Measurements from ENCODE around the gene ACO1. TPM values are rescaled to one million over a fixed set of nuclear protein-coding genes. Genes with fewer than 3 reads are reported as not detected.

ACO1 gene
- total RNA-seq, 4 donors from 2014 or later = 10.7 to 25.7 (median 21.5) TPM

DNA sequence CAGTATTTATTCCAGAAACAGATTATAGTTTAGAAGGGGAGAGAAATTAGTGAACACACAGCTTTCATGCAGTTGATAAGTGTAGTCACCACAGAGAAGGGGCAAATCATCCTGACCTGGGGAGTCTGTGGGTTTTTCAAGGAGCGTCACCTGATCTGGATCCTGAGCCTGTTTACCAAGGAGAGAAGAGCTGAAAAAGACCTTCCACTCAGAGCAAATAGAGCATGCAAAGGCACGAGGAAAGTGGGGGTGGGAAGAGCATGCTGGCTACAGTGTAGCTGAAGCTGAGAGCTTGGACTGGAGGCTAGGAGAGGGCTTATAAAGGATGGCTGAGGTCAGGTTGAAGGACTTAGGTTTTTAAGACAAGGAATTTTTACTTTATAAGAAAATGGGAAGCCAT is 30.4 kb downstream of the ACO1 start:
- TF ChIP-seq, protein P1, sequence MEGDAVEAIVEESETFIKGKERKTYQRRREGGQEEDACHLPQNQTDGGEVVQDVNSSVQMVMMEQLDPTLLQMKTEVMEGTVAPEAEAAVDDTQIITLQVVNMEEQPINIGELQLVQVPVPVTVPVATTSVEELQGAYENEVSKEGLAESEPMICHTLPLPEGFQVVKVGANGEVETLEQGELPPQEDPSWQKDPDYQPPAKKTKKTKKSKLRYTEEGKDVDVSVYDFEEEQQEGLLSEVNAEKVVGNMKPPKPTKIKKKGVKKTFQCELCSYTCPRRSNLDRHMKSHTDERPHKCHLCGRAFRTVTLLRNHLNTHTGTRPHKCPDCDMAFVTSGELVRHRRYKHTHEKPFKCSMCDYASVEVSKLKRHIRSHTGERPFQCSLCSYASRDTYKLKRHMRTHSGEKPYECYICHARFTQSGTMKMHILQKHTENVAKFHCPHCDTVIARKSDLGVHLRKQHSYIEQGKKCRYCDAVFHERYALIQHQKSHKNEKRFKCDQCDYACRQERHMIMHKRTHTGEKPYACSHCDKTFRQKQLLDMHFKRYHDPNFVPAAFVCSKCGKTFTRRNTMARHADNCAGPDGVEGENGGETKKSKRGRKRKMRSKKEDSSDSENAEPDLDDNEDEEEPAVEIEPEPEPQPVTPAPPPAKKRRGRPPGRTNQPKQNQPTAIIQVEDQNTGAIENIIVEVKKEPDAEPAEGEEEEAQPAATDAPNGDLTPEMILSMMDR (IDR thresholded peaks at IDR 0.05) = no peak
- TF ChIP-seq POLR2A (IDR thresholded peaks at IDR 0.05) = no peak
- H3K4me1 ChIP-seq = no peaks in the 10 kb centered on the region
- WGBS, 2 donors = 76 to 90% methylated on average over 2 of the region's 2 CpGs
- no peaks in the 10 kb centered on the region for H3K9me3 ChIP-seq
- H3K27me3 ChIP-seq = no peaks in the 10 kb centered on the region
- H3K27ac ChIP-seq = no peak overlapping the region
- H3K4me3 ChIP-seq = no peak overlapping the region
- peaks cover 0 to 80% (median 0%) of the 10 kb centered on the region in 3 donors for H3K36me3 ChIP-seq
- DNase-seq = no peak
- intact Hi-C loops (cut with DNase I) = no loop called here

DNA sequence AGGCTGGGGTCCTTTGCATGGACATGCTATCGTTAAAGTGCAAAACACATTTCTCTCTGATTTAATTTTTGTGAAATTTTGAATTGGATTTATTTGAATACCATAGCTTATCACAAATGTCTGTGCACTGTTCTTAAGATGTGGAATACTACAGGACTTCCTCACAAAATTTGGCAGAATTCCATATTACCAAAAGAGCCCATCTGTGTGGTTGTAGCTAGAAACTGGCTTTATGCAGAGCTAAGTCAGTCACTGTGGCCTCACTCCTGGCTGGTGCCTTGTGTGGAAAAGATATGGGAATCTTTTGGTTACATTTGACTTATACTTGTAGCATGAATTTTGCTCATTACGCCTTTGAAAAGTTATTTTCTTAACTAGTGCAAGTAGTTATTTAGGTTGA is 35.5 kb downstream of the ACO1 start:
- WGBS, 2 donors = 92 to 94% methylated on average over 2 of the region's 2 CpGs
- Histone ChIP-seq H3K9me3 (no peaks in the 10 kb centered on the region), H3K27me3 (no peaks in the 10 kb centered on the region), H3K4me1 (no peaks in the 10 kb centered on the region), H3K27ac (no peak overlapping the region), H3K36me3 (peaks cover 0 to 86% (median 4%) of the 10 kb centered on the region in 3 donors), H3K4me3 (no peak overlapping the region)
- intact Hi-C loops (cut with DNase I) = no loop called here
- no peak for DNase-seq
- no peak for TF ChIP-seq POLR2A (IDR thresholded peaks at IDR 0.05)
- TF ChIP-seq, protein P1 (IDR thresholded peaks at IDR 0.05) = no peak

DNA sequence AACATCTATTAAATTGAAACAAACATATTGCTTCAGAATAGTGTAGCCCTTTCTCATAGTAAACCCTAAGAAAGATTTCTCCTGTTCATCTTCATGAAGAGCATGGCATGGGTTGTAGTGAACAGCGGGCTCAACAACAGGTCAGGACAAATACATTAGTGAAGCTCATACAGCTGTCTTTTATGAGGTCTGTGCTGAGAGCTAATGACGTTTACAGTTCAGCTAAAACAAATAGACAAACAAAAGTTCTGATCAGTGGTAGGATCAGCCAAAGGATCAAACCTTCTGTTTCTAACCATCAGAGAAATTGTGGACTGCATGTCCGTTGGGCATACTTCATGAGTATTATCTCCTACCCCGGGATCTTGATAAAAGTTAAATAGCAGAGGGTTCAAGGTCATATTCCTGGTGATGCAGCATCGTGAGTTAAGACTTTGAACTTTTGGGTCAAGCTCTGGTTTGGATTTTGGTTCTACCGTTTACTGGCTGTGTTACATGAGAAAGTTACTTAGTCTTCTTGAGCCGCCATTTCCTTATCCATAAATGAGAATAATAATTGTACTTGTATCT is 37.9 kb downstream of the ACO1 start:
- intact Hi-C loops (cut with DNase I) = no loop called here
- peaks cover 0 to 93% (median 4%) of the 10 kb centered on the region in 3 donors for H3K36me3 ChIP-seq

DNA sequence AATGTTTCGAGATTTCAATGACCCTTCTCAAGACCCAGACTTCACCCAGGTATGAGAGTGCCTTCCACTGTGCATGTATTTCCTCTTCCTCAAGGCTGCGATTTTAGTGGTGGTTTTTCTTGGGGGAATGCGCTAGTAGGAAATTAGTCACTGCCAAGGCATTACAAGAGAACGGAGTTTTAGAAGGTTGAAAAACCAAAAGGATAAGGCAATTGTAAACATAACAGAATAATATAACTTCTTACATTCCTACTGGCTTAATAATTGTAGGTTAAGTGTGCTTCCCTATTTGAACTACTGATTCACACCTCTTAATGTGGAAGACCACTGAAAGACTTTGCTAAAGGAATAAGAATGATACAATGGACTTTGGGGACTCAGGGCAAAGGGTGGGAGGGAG is 38.9 kb downstream of the ACO1 start:
- TF ChIP-seq POLR2A (IDR thresholded peaks at IDR 0.05) = no peak
- TF ChIP-seq, protein P1 (IDR thresholded peaks at IDR 0.05) = no peak
- Histone ChIP-seq H3K4me1 (no peaks in the 10 kb centered on the region), H3K36me3 (peaks cover 0 to 97% (median 4%) of the 10 kb centered on the region in 3 donors), H3K4me3 (no peak overlapping the region), H3K27me3 (no peaks in the 10 kb centered on the region), H3K27ac (no peak overlapping the region), H3K9me3 (no peaks in the 10 kb centered on the region)
- WGBS, 2 donors = 82 to 84% methylated on average over 4 of the region's 4 CpGs
- intact Hi-C loops (cut with DNase I) = no loop called here
- no peak for DNase-seq

More for the DNA sequence above, 37.9 kb downstream of the ACO1 start:
- H3K4me3 ChIP-seq = no peak overlapping the region
- no peaks in the 10 kb centered on the region for H3K27me3 ChIP-seq
- H3K9me3 ChIP-seq = no peaks in the 10 kb centered on the region
- TF ChIP-seq, protein P1 (IDR thresholded peaks at IDR 0.05) = no peak
- no peak for TF ChIP-seq POLR2A (IDR thresholded peaks at IDR 0.05)
- DNase-seq = no peak
- no peaks in the 10 kb centered on the region for H3K4me1 ChIP-seq
- 82 to 90% methylated on average over 7 of the region's 7 CpGs for WGBS, 2 donors
- H3K27ac ChIP-seq = no peak overlapping the region

DNA sequence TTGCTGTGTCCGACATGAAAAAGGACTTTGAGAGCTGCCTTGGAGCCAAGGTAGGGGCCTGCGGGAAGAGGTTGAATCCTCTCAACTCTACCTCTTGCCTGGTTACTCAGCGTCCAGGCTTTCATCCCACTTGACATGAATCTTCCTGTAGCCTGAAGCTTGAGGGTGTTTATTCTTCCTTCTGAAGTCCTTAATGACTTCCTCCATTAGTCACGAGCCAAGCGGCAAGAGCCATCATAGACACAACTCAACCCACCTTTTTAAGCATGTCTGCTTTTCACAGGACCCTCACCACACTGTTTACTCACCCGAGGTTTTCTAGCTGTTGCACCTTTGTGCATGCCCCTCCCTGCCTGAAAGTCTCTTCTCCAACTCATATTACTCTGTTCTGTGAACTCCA is 40.2 kb downstream of the ACO1 start:
- Histone ChIP-seq H3K4me3 (no peak overlapping the region), H3K27me3 (no peaks in the 10 kb centered on the region), H3K4me1 (no peaks in the 10 kb centered on the region), H3K27ac (no peak overlapping the region), H3K36me3 (peaks cover 0 to 95% (median 4%) of the 10 kb centered on the region in 3 donors), H3K9me3 (no peaks in the 10 kb centered on the region)
- 78 to 82% methylated on average over 6 of the region's 6 CpGs for WGBS, 2 donors
- DNase-seq = no peak
- no peak for TF ChIP-seq POLR2A (IDR thresholded peaks at IDR 0.05)
- TF ChIP-seq, protein P1 (IDR thresholded peaks at IDR 0.05) = no peak
- intact Hi-C loops (cut with DNase I) = no loop called here
